Measurements from ENCODE around the gene ATP8B1. TPM values are rescaled to one million over a fixed set of nuclear protein-coding genes. Genes with fewer than 3 reads are reported as not detected.

Gene ATP8B1
- total RNA-seq, 2 donors from 2014 or later, result 33.5 to 103 TPM

DNA sequence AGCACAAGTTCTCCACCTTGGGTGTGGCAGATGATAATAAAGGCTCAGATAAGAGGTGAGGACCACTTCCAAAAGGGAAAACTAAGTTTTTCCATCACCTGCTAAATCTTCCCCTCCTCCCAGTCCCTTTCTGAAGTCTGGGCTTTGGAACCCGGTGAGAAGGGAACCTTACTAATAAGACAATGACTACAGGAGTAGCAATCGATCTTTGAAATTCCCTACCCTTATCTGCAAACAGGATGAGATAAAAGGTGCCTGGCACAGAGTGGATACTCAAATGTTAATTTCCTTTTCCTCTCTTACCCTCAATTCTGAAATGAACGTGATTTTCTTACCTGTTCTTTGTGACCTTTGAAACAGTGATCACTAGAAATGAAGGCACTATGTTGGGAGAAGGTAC lies 111.8 kb downstream of the ATP8B1 start:
- Histone ChIP-seq H3K36me3 (no peaks in the 10 kb centered on the region), H3K4me3 (no peak overlapping the region), H3K4me1 (replicated peaks) (no peaks in the 10 kb centered on the region), H3K27ac (no peak overlapping the region), H3K9me3 (no peaks in the 10 kb centered on the region), H3K27me3 (replicated peaks; ENCODE audit: insufficient read depth) (no peaks in the 10 kb centered on the region)
- WGBS, result 66% methylated on average over 3 of the region's 3 CpGs
- DNase-seq (ENCODE audit: low spot score), result no peak
- intact Hi-C loops (cut with DNase I), result no loop called here
- TF ChIP-seq POLR2A (IDR thresholded peaks at IDR 0.05) (no peak), POLR2AphosphoS5 (IDR thresholded peaks at IDR 0.05) (no peak)
- TF ChIP-seq, protein P1, sequence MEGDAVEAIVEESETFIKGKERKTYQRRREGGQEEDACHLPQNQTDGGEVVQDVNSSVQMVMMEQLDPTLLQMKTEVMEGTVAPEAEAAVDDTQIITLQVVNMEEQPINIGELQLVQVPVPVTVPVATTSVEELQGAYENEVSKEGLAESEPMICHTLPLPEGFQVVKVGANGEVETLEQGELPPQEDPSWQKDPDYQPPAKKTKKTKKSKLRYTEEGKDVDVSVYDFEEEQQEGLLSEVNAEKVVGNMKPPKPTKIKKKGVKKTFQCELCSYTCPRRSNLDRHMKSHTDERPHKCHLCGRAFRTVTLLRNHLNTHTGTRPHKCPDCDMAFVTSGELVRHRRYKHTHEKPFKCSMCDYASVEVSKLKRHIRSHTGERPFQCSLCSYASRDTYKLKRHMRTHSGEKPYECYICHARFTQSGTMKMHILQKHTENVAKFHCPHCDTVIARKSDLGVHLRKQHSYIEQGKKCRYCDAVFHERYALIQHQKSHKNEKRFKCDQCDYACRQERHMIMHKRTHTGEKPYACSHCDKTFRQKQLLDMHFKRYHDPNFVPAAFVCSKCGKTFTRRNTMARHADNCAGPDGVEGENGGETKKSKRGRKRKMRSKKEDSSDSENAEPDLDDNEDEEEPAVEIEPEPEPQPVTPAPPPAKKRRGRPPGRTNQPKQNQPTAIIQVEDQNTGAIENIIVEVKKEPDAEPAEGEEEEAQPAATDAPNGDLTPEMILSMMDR (IDR thresholded peaks at IDR 0.05), result no peak

DNA sequence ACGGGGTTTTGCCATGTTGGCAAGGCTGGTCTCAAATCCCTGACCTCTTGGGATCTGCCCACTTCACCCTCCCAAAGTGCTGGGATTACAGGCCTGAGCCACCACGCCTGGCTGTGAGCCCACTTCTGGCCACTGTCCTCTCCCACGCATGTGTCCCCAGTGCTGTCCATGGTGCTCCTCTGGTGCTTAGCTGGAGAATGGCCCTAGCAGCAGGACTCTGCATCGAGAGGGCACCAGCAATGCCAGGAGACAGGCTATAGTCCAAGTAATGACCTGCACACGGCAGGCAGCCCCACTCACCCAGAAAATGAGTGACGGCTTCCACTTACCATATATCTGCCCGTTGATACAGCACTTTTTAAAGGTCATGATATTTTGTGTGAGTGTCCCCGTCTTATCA lies 115.1 kb downstream of the ATP8B1 start:
- Histone ChIP-seq H3K27me3 (replicated peaks; ENCODE audit: insufficient read depth) (no peaks in the 10 kb centered on the region), H3K9me3 (no peaks in the 10 kb centered on the region), H3K27ac (no peak overlapping the region), H3K4me1 (replicated peaks) (no peaks in the 10 kb centered on the region), H3K4me3 (no peak overlapping the region), H3K36me3 (no peaks in the 10 kb centered on the region)
- TF ChIP-seq, protein P1 (IDR thresholded peaks at IDR 0.05), result no peak
- TF ChIP-seq POLR2A (IDR thresholded peaks at IDR 0.05) (no peak), POLR2AphosphoS5 (IDR thresholded peaks at IDR 0.05) (no peak)
- DNase-seq (ENCODE audit: low spot score), result no peak
- 93% methylated on average over 8 of the region's 8 CpGs for WGBS
- intact Hi-C loops (cut with DNase I), result no loop called here

DNA sequence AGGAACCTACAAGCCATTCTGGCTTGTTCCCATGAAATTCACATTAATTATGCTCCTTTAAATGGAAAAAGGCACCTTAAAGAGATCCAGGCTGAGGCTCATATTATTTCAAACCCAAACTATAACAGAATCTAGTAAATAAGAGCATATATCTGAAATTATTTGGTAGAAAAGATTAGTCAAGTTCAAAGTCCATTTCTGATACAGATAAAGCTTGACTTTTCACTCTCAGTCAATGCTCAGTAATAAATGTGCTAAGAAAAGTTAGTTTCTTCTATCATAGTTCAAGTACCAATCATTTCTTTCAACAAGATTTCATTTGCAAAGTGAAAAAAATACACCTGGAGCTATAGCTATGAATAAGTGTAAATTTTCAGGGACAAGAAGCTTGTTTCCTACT lies 119.6 kb downstream of the ATP8B1 start:
- no peak overlapping the region for H3K27ac ChIP-seq
- TF ChIP-seq POLR2AphosphoS5 (IDR thresholded peaks at IDR 0.05) (no peak), POLR2A (IDR thresholded peaks at IDR 0.05) (no peak)
- TF ChIP-seq, protein P1 (IDR thresholded peaks at IDR 0.05), result no peak
- no peak for DNase-seq (ENCODE audit: low spot score)

DNA sequence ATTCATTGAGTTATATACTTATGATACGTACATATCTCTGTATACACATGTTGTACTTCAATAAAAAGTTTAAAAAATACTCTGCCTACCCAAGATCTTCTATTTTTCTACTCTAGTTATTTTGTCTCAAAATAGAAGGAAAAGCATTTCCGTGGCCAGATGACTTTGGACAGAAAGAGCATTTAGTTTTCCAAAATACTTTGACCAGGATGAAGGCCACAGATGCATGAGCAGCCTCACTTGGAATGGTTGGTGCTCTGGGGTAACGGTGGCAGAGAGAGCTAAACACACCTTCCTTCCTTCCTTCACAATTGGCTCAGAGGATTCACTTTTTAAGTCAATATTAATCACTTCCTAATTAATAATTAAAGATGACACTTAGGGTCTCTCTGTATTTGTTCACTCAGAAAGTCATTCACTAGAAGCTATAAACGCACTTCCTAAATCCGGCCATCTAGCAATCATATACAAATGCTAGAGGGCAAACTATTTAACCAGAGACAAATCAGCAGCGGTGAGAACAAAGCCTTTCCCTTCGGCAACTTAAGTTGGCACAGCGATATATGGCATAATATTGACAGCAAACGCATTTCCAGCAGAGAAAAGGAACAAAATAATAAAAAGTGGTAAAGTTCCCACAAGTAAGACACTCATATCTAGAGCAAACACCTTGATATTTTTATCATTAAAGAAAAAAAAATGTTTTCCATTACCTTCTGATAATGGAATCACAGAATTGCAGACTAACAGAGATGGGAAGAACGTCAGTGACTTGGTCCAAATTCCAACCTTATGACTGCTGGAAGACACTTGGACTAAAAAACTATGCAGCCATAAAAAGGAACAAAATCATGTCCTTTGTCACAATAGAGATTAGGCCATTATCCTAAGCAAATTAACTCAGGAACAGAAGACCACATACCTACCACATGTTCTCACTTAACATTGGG lies 125.6 kb downstream of the ATP8B1 start:
- Histone ChIP-seq H3K27me3 (replicated peaks; ENCODE audit: insufficient read depth) (no peaks in the 10 kb centered on the region), H3K27ac (peak overlapping the region; percentile 26 to 30), H3K4me3 (no peak overlapping the region), H3K36me3 (no peaks in the 10 kb centered on the region), H3K9me3 (no peaks in the 10 kb centered on the region), H3K4me1 (replicated peaks) (no peaks in the 10 kb centered on the region)
- WGBS, result 65% methylated on average over 10 of the region's 10 CpGs
- TF ChIP-seq, protein P1 (IDR thresholded peaks at IDR 0.05), result no peak
- TF ChIP-seq POLR2A (IDR thresholded peaks at IDR 0.05) (no peak), POLR2AphosphoS5 (IDR thresholded peaks at IDR 0.05) (no peak)
- DNase-seq (ENCODE audit: low spot score), result no peak
- intact Hi-C loops (cut with DNase I), result no loop called here

More for the DNA sequence above, 119.6 kb downstream of the ATP8B1 start:
- no peaks in the 10 kb centered on the region for H3K4me1 ChIP-seq (replicated peaks)
- no peak overlapping the region for H3K4me3 ChIP-seq
- H3K27me3 ChIP-seq (replicated peaks; ENCODE audit: insufficient read depth), result no peaks in the 10 kb centered on the region
- H3K36me3 ChIP-seq, result no peaks in the 10 kb centered on the region
- intact Hi-C loops (cut with DNase I), result no loop called here
- H3K9me3 ChIP-seq, result no peaks in the 10 kb centered on the region

DNA sequence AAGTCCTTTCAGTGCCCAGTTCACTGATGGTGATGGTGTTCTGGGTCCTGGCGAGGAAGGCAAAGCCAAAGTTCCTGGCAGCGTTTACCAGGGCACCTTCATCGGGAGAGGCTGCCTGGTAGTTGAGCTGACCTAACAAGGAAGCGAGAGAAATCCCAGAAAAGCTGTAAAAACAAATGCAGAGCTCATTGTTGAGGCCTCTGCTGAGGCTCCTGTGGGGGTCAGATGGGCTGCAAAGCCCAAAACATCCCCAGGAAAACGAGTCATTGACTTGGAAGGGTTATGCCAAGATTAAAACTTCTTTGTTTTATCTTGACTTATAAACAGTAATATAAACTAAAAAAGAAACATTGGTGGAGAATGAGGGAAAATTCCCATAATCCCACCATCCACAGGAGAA lies 128.2 kb downstream of the ATP8B1 start:
- H3K27ac ChIP-seq, result peak overlapping the region in 1 of 2 donors; percentile 1
- H3K4me3 ChIP-seq, result no peak overlapping the region
- DNase-seq (ENCODE audit: low spot score), result no peak
- WGBS, result 85% methylated on average over 5 of the region's 5 CpGs
- H3K27me3 ChIP-seq (replicated peaks; ENCODE audit: insufficient read depth), result no peaks in the 10 kb centered on the region
- no peaks in the 10 kb centered on the region for H3K36me3 ChIP-seq
- no peaks in the 10 kb centered on the region for H3K4me1 ChIP-seq (replicated peaks)
- intact Hi-C loops (cut with DNase I), result no loop called here
- H3K9me3 ChIP-seq, result no peaks in the 10 kb centered on the region
- no peak for TF ChIP-seq POLR2AphosphoS5 (IDR thresholded peaks at IDR 0.05)
- TF ChIP-seq, protein P1 (IDR thresholded peaks at IDR 0.05), result no peak
- no peak for TF ChIP-seq POLR2A (IDR thresholded peaks at IDR 0.05)

Measured in prostate gland (tissue), 2 donors.